SKM-1 (cell line): Measurements from ENCODE around the gene PIP4K2A.
"Not testable (repeated sequence)": the region's sequence is repeated elsewhere in the genome, so short reads cannot be mapped to it uniquely, and the experiment has no call there.

ENCODE experiments used
- DNase-seq: peaks from one replicate; lab custom pipeline; 2025; ENCODE audit not compliant: unreplicated experiment; lab: John Stamatoyannopoulos, UW

The PIP4K2A gene

GRCh38 chr10:22697101-22697500 is 17.3 kb downstream of the PIP4K2A start:
- no peak for DNase-seq

GRCh38 chr10:22693860-22694259 is 20.5 kb downstream of the PIP4K2A start:
- no peak for DNase-seq

- DNase-seq: no peak
Observed at GRCh38 chr10:22693371-22693784, 21.0 kb downstream of the PIP4K2A start.

GRCh38 chr10:22692119-22692518 is 22.3 kb downstream of the PIP4K2A start:
- not testable (repeated sequence) for DNase-seq

DNA sequence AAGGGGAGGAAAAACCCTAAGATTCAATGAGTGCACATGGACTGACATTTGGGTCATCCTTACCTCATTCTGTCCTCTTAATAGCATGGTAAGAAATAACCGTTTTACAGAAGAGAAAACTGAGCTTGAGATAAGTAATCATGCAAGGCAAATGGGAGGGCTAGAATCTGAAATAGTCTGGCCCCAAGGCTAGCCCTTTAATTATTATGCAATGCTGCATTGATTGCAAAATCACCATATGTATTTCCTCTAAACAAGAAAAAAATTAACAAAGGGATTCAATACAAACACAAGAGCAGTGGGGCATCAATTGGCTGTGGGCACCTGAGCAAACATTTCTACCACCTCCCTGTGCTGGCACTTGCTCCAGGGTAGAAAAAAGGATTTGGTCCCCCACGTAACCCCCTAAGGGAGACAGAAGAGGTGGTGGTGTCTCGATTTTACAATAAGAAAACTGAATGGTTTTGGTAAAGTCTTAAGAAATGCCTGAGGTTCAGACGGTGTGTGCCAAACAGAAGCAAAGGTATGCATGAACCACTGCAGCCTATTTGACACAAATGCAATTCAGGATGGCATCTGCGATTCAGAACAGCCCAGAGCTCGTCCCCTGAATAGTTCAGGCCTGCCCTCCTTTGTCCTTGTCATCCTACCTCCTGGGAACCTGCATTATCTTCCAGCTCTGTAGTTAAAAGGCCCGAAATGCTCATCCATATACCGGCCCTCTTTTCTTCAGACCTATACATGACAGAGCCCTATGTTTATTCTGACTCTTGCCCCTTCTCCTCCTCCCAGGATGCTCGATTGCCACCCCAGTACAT is 23.6 kb downstream of the PIP4K2A start:
- no peak for DNase-seq

- no peak for DNase-seq
Observed at GRCh38 chr10:22690158-22690557, 24.2 kb downstream of the PIP4K2A start.

DNA sequence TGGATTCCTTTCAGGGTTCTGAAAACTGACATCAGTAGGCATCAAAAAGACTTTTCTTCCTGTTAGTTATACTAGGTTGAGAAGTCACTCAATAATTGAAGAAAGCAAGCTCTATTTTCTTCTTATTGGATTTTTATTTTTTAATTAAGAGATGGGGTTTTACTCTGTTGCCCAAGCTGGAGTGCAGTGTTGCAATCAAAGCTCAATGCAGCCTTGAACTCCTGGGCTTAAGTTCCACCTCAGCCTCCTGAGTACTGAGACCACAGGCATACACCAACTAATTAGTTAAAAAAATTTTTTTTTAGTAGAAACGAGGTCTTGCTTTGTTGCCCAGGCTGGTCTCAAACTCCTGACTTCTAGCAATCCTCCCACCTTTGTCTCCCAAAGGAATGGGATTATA is 28.0 kb downstream of the PIP4K2A start:
- DNase-seq: no peak

- no peak for DNase-seq
Observed at GRCh38 chr10:22685926-22686325, 28.5 kb downstream of the PIP4K2A start.

DNA sequence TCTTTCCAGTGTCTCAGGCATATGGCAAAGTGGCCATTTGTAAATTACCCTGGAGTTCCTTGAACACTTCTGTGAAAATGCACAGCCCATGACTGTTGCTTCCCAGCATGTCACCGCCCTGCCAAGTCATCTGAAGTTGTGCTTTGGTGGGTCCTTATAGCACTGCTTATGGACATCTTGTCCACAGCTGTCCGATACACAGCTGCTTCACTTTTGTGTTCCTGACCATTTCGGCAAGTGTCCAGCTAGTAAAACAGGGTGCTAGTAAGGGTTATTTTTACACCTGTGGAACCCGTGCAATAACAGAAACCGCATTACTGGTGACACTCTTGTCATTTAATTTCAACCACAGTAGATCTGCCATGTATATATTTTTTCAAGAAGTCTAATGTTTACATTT is 29.7 kb downstream of the PIP4K2A start:
- no peak for DNase-seq

DNA sequence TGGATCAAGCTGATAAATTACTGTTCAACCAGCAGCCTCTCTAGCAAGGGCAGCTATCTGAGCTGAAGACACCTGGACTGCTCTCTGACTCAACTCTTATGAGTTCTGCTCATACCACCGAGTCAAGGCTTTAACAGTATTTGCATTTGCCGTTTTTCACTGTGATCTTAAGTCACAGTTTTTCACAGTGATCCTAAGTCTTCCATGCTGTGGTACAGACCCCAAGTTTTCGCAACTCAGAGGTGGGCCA is 31.3 kb downstream of the PIP4K2A start:
- DNase-seq: no peak

GRCh38 chr10:22682237-22683139 is 31.9 kb downstream of the PIP4K2A start:
- DNase-seq: no peak

DNA sequence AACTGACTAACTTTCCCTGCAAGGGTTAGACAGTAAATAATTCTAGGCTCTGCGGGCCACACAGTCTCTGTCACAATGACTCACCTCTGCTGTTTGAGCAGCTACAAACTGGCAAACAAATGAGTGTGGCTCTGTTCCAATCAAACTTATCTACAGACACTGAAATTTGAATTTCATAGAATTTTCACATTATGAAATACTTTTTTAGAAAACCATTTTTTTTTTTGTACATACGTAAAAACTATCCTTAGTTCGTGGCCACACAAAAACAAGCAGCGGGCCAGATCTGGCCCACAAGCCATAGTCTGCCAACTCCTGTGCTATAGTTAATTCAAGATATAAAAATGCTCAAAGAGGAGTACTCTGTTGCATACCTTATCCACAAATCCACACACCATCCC is 32.6 kb downstream of the PIP4K2A start:
- no peak for DNase-seq

DNA sequence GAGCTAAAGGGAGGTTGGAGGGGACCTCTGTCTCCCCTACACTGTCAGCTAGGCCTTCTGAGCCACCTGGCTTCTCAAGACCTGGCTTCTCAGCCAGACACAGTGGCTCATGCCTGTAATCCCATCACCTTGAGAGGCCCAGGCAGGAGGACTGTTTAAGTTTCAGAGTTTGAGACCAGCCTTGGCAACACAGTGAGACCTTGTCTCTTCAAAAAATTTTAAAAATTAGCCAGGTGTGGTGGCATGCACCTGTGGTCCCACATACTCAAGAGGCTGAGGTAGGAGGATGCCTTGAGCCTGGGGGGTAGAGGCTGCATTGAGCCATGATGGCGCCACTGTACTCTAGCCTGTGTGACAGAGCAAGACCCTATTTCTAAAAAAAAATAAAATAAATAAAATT is 33.1 kb downstream of the PIP4K2A start:
- DNase-seq: no peak

DNA sequence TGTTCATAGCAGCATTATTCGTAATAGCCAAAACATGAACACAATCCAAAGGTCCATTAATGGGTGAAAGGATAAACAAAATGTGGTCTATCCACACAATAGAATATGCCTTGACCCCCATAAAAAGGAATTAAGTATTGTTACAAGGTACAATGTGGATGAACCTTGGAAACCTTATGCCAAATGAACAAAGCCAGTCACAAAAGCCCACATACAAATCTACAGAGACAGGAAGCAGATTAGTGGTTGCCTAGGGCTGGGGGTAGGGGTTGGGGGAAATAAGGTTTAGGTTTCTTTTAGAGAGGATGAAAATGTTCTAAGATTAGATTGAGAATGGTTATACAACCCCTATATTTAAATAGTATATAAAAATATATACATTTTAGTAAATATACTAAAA is 34.8 kb downstream of the PIP4K2A start:
- DNase-seq: no peak

- no peak for DNase-seq
Observed at GRCh38 chr10:22677333-22677732, 37.0 kb downstream of the PIP4K2A start.

DNA sequence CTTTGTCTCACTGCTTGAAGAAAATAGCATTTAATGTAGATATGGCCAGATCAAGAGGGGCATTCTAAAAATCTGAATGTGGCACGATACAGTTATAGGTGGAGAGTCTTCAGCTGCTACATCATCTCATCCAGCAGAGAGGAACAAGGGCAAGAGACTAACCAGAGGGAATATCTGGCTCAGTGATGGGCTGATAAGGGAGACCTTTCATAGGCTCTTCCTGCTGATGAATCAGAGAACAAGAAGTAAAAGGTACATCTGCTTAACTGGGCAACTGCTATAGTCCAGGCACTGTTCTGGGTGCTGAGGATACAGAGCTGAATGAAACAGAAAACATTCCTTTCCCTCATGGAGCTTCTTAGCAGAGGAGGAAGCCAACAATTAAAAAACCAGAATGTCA is 37.9 kb downstream of the PIP4K2A start:
- no peak for DNase-seq

- no peak for DNase-seq
Observed at GRCh38 chr10:22674573-22674930, 39.8 kb downstream of the PIP4K2A start.

DNA sequence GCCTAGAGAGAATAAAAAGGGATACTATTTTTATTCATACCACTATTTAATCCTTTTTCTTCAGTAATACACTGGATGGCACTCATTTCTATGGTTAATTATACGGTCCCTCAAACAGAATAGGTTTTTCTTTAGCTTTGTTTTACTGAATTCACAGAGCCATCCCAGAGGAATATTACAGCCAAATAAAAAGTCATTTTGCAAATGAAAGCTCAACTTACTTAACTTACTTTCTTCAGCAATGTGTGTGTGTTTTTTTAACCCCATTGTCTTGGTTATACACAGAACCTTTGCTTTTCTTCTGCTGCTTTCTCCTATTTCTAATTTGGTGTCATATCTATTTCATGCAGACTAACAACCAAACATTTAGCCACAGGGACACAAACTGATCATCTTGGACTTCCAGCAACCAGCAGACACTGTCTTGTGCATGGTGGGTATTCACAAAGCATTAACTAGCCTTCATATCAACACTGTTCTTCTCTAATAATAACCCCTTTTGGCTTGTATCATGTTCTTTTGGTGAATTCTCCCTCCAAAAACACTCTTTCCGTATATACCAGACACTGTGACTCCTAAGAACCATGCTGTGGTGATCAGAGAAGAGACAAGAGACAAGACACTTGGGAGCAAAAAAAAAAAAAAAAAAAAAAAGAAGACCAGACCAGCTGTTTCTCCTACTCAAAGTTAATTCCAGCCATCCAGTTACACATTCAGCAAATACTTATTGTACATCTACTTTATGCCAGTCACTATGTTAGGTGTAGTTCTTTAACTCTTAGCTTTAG is 40.4 kb downstream of the PIP4K2A start:
- no peak for DNase-seq

GRCh38 chr10:22673091-22673392 is 41.3 kb downstream of the PIP4K2A start:
- DNase-seq: no peak

- DNase-seq: no peak
Observed at GRCh38 chr10:22672319-22673090, 41.9 kb downstream of the PIP4K2A start.

- no peak for DNase-seq
Observed at GRCh38 chr10:22670788-22671187, 43.6 kb downstream of the PIP4K2A start.
